GM18873 (cell line): Measurements from ENCODE around the gene FECH.

Source experiments
- ATAC-seq: cut with Tn5 transposase; IDR thresholded peaks from one replicate; pipeline ENCODE4 v1.9.1; 2021; ENCODE audit warnings: mild to moderate bottlenecking, moderate library complexity, moderate number of reproducible peaks; ENCODE audit not compliant: unreplicated experiment, low FRiP score

Gene FECH

DNA sequence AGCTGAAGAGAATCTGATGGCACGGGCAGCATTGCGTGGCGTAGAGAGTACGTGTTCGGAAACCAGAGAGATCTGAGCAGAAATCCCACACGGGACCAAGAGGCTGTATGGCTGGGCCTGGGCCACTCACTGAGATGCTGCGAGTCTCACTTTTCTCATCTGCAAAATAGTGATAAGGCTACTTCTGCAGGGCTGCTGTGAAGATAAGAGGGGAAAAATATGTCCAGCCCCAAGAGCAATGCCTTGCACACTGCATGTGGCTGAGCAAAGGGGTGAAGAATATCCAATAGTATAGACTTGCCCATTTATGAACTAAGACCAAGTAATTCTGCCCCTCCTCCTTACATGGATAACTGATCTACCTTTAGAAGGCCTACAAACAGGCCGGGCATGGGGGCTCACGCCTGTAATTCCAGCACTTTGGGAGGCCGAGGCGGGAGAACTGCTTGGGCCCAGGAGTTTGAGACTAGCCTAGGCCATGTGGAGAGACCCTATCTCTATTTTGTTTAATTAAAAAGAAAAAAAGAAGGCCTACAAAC is 3.1 kb downstream of the FECH start:
- ATAC-seq = no peak

- ATAC-seq = peak; percentile 83
Measured at GRCh38 chr18:57581301-57581934, 5.1 kb downstream of the FECH start.

DNA sequence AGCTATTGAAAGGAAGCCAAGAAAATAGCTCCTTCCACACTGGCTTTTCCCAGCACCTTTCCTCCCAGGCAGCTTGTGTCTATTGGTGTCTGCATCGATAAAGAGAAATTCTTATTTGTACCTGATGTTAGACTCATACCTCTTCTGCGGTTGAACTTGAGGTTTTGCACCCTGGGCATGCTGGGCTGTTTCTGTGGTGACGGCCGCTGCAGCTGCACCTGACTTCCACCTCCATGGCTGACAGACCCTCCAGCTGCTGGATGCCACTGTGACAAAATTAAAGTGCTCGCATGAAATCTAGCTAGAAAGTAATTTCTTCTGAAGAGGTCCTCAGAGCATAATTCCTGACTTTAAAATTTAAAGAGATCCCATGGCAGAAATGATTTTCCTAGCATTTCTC is 6.6 kb downstream of the FECH start:
- ATAC-seq = no peak

- no peak for ATAC-seq
Measured at GRCh38 chr18:57576316-57576715, 10.2 kb downstream of the FECH start.

- no peak for ATAC-seq
Measured at GRCh38 chr18:57575542-57575941, 11.0 kb downstream of the FECH start.

DNA sequence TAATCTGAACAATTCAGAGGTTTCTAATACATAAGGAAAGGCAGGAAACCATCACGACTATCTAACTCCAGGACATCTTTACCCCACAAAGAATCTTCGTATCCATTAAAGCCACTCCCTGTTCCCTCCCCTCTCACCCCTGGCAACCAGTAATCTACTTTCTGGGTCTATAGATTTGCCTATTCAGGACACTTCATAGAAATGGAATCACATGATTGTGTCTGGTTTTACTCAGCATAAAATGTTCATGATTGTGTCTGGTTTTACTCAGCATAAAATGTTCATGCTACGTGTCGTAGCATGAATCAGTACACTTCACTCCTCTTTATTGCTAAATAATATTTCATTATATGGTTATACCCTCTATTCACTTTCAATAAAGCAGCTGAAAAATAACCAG is 11.6 kb downstream of the FECH start:
- no peak for ATAC-seq

DNA sequence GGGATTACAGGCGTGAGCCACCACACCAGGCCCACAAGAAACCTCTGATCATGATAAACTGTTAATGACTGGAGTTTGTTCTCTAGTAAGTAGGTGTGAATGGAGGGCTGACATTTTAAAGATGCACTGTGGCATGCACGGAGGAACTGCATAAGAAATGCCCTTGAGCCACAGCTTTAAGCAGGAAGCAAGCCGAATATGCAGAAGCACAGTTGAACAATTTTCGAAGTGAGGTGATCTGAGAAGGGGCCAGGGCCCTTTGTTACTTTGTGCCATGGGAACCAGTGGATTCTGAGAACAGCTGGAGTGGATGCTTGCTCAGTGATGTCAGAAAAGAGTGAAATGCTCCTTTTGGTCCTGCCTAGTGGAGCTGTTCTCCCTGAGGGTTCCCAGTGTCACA is 16.3 kb downstream of the FECH start:
- ATAC-seq = no peak

GRCh38 chr18:57569133-57569532 is 17.4 kb downstream of the FECH start:
- no peak for ATAC-seq

GRCh38 chr18:57561728-57562423 is 24.6 kb downstream of the FECH start:
- ATAC-seq = no peak

GRCh38 chr18:57561261-57561660 is 25.2 kb downstream of the FECH start:
- ATAC-seq = no peak

DNA sequence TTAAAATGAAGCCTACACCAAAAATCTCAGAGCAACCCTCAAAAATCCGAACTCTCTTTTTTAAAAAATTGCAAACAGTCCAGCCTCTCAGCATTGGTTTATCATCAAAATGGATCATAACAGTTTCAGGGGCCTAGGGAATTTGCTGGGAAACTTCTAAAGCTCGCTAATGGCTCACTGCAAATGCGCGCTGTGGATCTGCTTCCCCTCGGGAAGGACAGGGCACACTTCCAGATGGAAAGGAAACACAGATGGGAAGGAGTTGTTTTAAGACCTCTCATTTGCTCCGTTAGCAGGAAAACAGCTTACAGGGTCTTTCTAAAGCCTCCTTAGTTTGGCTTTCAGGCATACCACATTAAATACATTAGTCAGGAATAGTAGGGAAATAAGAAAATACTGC is 27.2 kb downstream of the FECH start:
- ATAC-seq = no peak

- no peak for ATAC-seq
Measured at GRCh38 chr18:57555134-57555533, 31.4 kb downstream of the FECH start.

DNA sequence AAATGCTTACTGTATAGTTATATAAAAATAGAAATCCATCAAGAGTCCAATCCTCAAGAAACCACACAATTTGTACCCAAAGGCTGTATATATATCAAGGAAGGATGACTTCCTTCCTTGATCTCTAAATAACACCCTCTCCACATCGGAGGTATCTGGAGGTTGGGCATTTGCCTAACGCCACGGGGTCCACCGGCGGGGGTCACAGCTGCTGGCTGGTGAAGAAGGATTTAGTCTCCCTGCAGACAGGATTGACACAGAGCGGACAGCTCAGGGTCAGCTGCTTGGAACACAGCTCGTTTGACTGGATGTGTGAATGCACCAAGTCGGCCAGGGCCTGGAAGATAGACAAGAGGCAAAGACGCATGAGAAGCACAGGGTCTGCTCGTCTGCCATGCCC is 36.0 kb downstream of the FECH start:
- no peak for ATAC-seq

GRCh38 chr18:57547260-57547659 is 39.2 kb downstream of the FECH start:
- ATAC-seq = no peak

- no peak for ATAC-seq
Measured at GRCh38 chr18:57544936-57545660, 41.4 kb downstream of the FECH start.

DNA sequence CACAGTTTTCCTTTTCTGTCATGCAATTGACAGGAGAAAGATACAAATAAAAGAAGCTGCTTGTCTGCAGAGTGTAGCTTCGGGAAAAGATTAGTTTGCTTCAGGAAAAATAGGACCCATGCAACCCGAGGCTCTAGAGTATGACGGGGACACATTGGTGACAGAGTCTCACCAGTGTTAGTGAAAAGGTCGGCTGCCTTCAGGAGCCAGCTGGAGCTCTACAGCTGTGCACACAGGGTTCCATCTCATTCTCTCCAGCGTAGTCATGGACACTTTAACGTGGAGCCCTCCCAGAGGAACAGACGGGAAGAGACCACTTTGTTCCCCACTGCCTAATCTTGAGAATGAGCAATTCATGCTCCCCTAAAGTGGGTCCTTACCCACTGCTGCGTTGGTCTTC is 42.9 kb downstream of the FECH start:
- no peak for ATAC-seq

- ATAC-seq = no peak
Measured at GRCh38 chr18:57542812-57543427, 43.6 kb downstream of the FECH start.

DNA sequence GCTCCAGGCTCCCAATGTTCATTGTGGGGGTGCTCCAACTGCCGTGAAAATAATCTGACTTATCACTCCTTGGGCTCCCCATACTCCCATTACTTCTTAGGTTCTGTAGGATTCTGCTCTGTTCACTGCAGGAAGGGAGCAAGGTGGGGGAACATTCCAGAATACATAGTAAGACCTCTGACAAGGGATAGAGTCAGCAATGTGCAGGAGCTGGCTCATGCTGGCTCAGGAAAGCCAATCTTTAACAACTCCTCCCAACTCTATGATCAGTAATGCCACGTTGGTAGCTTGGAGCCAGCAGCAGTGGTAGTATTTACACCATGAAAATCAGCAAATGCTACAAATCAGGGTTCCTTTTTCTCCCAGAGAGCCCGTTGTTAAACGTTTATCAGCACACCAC is 44.4 kb downstream of the FECH start:
- no peak for ATAC-seq

- ATAC-seq = no peak
Measured at GRCh38 chr18:57539702-57540101, 46.8 kb downstream of the FECH start.

DNA sequence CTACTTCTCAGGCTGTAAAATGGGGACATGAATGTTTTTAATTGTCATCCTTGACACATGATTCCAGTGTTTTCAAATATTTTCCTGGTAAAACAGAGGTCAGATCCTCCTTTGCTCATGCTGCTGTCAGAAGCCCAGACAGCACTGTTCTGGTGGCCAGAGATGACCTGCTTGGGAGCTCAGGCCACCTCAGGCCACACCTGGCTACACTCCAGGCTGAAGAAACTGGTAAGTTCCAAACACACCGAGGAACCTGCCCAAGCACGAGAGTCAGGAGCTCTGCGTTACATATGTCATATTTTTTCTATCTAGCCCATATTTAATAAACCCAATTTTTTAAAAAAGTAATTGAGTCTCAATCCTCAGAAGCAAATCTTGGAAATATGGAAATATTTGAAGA is 47.9 kb downstream of the FECH start:
- ATAC-seq = no peak

- ATAC-seq = no peak
Measured at GRCh38 chr18:57534511-57534909, 52.0 kb downstream of the FECH start.
